Activated T-cell treated with anti-CD3 and anti-CD28 coated beads, Interleukin-2, amount 50 U/mL, for 1 hour (primary cell): ENCODE data around the gene CADM1.

Source experiments
- DNase-seq: peaks from one replicate; pipeline ENCODE4 v3.0.0-alpha.2; 2020

Gene CADM1

DNA sequence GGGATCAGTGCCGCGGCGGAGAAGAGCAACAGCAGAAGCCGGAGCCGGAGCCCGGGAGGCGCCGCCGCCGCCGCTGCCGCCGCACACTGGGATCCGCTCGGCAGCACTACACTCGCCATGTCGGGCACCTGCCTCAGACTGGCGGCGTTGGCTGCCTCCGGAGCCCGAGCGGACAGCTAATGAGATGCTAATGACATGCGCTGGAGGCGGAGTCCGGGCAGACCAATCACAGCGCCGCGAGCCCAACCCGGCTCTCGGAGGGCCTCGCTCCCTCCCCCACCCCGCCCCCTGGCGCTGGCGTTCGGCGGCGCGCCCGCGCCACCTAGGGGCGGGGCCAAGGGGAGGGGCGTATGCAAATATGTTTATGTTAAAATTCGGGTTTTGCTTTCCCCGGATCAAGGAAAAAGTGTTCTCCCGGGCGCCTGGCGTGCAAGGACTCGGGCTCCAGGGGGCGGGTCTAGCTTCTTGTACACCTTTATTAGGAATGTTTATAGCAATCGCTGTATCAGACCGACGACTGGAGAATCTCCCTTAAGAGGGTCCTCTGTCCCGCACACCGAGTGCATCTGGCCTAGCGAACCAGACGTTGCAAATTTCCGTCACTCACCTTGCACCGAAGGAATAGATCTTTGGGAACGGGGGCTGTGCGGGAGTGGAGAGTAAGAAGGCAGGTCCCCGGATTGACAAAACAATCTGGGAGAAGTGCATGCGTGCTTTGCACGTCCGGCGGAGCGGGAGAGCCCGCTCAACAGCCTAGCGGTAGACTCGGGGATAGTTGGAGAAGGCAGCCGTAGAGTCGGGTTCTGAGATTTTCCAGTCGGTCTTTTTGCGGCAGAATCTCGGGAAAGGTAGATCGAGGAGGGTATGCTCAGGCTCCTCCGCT, at the start of gene CADM1:
Gene CADM1 (minus strand): TSS at position 140 of the 883 bp plus-strand sequence.
- peak; percentile 74 for DNase-seq

GRCh38 chr11:115552773-115553438, 48.7 kb upstream of the CADM1 start:
- DNase-seq = no peak

DNA sequence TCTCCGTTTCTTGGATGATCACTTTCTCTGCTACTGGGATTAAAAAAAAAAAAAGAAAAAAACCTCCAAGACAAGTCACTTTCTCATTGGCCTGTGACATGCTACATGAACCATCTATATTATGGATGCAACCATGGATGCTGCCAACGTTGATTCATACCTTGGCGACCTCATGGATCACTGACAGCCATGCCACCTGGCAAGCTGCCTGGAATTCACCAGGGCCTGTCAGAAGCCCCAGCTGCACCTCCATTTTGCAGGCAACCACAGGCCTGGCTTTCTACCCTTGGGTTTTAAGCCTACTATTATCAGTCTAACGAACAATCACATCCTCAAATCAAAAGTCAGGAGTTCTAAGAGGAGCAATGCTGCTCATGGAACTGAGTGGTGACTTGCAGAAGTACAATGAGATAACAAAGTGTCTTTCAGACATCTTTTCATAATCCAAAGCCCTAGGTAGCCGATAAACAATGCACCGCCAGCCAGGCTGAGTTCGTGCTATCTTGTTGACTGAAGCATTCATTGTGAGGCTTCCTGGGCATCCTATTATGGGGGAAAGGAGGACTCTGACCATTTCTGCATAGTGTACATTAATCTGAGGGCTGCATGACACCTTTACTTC, 48.0 kb upstream of the CADM1 start:
- DNase-seq = no peak

DNA sequence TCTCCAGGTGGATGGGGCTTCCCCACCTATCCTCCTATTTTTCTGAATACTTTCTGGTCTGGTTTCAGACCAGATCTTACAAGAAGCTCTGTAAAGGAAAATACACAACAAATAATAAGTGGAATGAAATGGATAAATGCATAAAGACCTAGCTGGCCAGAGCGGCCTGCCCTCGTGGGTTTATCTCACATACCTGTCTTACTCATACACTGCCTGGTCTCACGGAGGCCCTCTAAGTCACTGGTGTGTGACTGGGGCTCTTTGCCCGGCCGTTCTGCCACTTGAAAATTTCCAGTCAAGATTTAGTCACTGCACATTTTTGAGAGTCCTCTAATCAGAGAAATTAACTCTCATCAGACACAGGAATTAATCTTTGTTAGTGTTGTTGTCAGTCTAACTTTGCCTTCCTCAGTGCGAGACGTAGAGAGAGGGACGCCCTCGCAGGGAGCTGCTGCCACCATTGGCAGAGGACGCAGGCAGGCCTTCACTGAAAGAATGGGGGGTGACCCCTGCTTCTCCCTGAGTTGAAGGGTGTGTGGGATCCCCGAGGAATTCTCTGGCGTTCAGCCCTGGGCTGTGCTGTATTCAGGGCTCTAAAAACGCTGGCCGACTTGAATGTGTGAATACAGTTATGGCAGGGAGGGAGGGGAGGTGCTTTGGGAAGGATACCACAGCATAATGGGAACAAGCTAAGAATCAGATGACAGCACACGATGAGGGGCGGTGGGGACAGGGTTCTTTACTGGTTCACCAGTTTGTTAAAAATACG, 46.3 kb upstream of the CADM1 start:
- no peak for DNase-seq

- no peak for DNase-seq
Observed at GRCh38 chr11:115548878-115549528, 44.8 kb upstream of the CADM1 start.

- no peak for DNase-seq
Observed at GRCh38 chr11:115545581-115546210, 41.5 kb upstream of the CADM1 start.

DNA sequence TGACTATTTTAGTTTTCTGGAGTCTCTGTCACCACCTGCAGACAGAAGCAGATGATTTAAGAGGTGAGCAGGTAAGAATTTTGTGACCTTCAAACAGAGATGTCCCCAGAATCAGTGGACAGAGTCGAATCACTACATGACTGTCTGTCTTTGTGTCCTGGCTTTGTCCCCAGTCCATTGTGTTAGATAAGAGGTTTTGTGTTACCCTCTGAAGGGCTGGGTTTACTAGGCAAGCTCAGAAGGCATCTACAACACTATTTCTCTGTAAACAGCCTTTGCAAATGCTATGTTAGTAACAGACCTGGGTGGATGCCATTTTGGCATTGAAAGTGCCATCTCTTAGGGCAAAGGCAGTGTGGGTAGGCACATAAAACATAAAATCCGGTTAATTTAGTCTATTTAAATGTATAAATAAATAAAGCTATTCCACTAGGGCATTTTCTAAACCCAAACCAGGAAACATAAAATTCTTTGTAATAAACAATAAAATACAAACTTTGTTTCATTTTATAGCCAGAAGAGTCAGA, 40.3 kb upstream of the CADM1 start:
- DNase-seq = no peak

- DNase-seq = no peak
Observed at GRCh38 chr11:115541518-115541917, 37.3 kb upstream of the CADM1 start.

- no peak for DNase-seq
Observed at GRCh38 chr11:115539844-115540243, 35.6 kb upstream of the CADM1 start.

DNA sequence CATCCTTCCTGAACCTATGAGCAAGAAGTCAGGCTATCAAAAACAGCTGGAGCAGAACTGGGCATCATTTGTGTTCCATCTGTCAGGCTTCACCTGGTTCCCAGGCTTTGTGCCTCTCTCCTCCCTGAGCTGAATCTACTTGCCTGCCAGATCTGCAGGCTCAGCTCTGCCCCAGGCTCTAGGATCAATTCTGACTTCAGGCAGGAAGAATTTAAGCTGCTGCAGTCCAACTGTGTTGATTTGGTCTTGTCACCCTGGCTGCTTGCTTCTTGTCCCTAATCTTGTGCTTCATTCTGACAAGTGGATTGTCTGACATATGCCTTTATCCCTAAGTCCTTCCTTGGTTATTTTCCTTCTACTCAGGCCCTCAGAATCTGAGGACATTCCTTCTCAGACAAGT, 31.6 kb upstream of the CADM1 start:
- no peak for DNase-seq

- DNase-seq = no peak
Observed at GRCh38 chr11:115530752-115531151, 26.5 kb upstream of the CADM1 start.

DNA sequence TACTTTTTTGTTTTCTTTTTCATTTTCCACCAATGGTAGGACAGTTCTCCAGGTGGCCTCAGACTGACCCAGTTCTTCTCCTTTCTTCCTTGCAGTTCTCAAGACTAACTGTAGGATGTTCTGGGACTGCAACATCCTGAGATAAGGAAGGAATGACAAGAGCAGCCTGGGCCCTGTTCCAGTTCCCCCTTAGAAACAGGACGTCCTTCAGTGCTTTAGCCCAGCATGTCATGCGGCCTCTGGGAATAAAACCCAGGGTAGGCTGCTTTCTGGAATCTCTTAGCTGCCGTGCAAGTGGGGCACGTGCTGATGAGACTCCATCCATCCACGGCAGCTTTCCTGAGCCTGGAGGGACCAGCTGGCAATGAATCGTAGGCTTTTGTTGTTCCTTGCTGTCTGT, 24.0 kb upstream of the CADM1 start:
- no peak for DNase-seq

GRCh38 chr11:115527534-115528125, 23.4 kb upstream of the CADM1 start:
- no peak for DNase-seq

GRCh38 chr11:115525531-115526006, 21.4 kb upstream of the CADM1 start:
- DNase-seq = no peak

GRCh38 chr11:115524572-115524971, 20.4 kb upstream of the CADM1 start:
- no peak for DNase-seq

GRCh38 chr11:115523727-115524399, 19.6 kb upstream of the CADM1 start:
- DNase-seq = no peak

GRCh38 chr11:115522302-115522701, 18.1 kb upstream of the CADM1 start:
- no peak for DNase-seq

DNA sequence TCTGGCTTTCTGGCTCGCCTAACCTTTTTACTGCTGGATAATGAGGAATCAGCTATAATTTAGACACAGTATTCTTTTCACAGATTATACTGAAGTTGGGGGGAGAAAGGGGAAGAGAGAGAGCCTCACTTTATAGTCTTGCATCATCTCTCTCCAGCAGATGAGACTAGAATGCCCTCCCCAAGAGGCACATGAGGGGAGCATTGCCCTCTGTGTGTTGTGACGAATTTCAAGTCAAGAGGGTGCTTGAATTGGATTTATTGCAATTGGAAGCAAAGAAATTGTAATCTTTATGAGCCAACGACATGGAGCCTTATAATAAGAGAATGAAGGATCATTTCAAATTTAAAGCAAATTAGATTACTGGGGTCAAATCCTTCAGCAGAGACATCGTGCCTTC, 17.6 kb upstream of the CADM1 start:
- DNase-seq = no peak

- no peak for DNase-seq
Observed at GRCh38 chr11:115518983-115519628, 14.9 kb upstream of the CADM1 start.
